ENCODE results near the gene NOL4L.

NOL4L gene

GRCh38 chr20:32519381-32519730 lies 65.8 kb downstream of the NOL4L start:
- no peak for DNase-seq (ENCODE audit: low read depth in 1 of 2, low spot score in 1 of 2)
- Histone ChIP-seq H3K4me3 (replicated peaks; ENCODE audit: insufficient read depth, low read length) (no peak overlapping the region), H3K27ac (replicated peaks) (no peak overlapping the region), H3K27me3 (ENCODE audit: insufficient read depth, poor library complexity, severe bottlenecking) (no peaks in the 10 kb centered on the region)
- TF ChIP-seq POLR2AphosphoS5 (IDR thresholded peaks at IDR 0.05; ENCODE audit: low read depth): no peak
- no peak for TF ChIP-seq GABPA (IDR thresholded peaks at IDR 0.05; ENCODE audit: low read depth)

DNA sequence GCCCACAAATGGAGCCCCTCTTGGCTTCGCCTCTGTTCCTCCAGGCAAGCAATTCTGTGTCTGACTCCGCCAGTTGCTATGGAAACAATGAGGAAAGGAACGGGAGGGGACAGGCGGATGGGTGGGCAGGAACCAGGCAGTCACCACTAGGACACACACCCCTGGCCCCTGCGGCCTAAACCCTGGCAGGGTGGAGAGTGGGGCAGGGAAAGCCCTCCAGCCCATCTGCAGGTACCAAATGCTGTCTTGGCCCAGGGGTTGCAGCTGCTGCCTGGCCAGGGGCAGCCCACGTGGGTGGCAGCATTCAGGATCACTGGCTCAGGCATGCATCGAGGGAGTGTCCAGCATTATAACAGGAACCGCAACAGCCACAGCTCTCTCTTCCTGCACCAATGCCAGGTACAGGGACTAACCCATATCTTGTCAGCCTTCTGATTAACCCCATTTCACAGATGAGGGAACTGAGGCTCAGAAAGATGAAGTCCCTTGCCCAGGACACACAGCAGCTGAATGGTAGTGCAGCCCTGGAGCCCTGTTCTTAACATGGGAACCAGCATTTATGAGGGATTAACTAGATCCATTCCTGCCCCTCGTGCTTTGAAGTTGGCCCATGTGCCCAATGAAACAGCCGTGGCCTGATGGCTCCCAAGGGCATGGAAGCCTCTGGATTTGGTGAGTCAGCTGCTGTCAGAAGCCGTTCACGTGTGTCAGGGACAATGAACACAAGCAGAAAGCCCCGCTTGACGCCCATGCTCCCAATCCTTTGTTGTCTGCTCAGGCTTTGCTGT lies 66.3 kb downstream of the NOL4L start:
- Histone ChIP-seq H3K4me3 (replicated peaks; ENCODE audit: insufficient read depth, low read length) (no peak overlapping the region), H3K27me3 (ENCODE audit: insufficient read depth, poor library complexity, severe bottlenecking) (no peaks in the 10 kb centered on the region), H3K27ac (replicated peaks) (no peak overlapping the region)
- TF ChIP-seq CTCF (IDR thresholded peaks at IDR 0.05; ENCODE audit: insufficient read depth, low read length): no peak
- TF ChIP-seq SPI1 (IDR thresholded peaks at IDR 0.05; ENCODE audit: borderline replicate concordance, low read depth): no peak
- no peak for TF ChIP-seq POLR2AphosphoS5 (IDR thresholded peaks at IDR 0.05; ENCODE audit: low read depth)
- no peak for TF ChIP-seq REST (IDR thresholded peaks at IDR 0.05; ENCODE audit: insufficient replicate concordance, low read depth)
- TF ChIP-seq GABPA (IDR thresholded peaks at IDR 0.05; ENCODE audit: low read depth): no peak
- DNase-seq (ENCODE audit: low read depth in 1 of 2, low spot score in 1 of 2): no peak

- Histone ChIP-seq H3K27me3 (ENCODE audit: insufficient read depth, poor library complexity, severe bottlenecking) (no peaks in the 10 kb centered on the region), H3K27ac (replicated peaks) (no peak overlapping the region), H3K4me3 (replicated peaks; ENCODE audit: insufficient read depth, low read length) (no peak overlapping the region)
- no peak for DNase-seq (ENCODE audit: low read depth in 1 of 2, low spot score in 1 of 2)
- TF ChIP-seq GABPA (IDR thresholded peaks at IDR 0.05; ENCODE audit: low read depth) (no peak), SPI1 (IDR thresholded peaks at IDR 0.05; ENCODE audit: borderline replicate concordance, low read depth) (no peak), POLR2AphosphoS5 (IDR thresholded peaks at IDR 0.05; ENCODE audit: low read depth) (no peak), CTCF (IDR thresholded peaks at IDR 0.05; ENCODE audit: insufficient read depth, low read length) (no peak), REST (IDR thresholded peaks at IDR 0.05; ENCODE audit: insufficient replicate concordance, low read depth) (no peak)
Measured at GRCh38 chr20:32517914-32518592, 67.1 kb downstream of the NOL4L start.

DNA sequence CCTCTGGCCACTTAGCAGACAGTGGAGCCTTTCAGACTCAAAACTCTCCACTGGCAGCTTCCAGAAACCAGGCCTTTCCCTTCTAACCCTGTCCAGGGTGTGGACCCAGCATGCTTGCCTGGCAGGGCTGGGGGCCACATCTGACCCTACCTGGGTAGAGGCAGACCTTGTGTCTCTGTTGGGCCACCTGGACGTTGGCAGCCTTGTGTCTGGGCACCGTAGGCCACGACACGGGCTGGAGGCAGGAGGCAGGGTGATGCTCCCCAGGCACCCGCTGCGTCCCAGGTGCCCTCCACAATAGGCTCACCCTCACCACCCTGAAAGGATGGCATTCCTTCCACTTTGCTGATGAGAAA lies 67.6 kb downstream of the NOL4L start:
- DNase-seq (ENCODE audit: low read depth in 1 of 2, low spot score in 1 of 2): no peak
- Histone ChIP-seq H3K27ac (replicated peaks) (no peak overlapping the region), H3K27me3 (ENCODE audit: insufficient read depth, poor library complexity, severe bottlenecking) (no peaks in the 10 kb centered on the region), H3K4me3 (replicated peaks; ENCODE audit: insufficient read depth, low read length) (no peak overlapping the region)
- TF ChIP-seq SPI1 (IDR thresholded peaks at IDR 0.05; ENCODE audit: borderline replicate concordance, low read depth): no peak
- no peak for TF ChIP-seq POLR2AphosphoS5 (IDR thresholded peaks at IDR 0.05; ENCODE audit: low read depth)
- no peak for TF ChIP-seq REST (IDR thresholded peaks at IDR 0.05; ENCODE audit: insufficient replicate concordance, low read depth)
- no peak for TF ChIP-seq CTCF (IDR thresholded peaks at IDR 0.05; ENCODE audit: insufficient read depth, low read length)

Data from HL-60 (cell line).